Measurements from ENCODE around the gene SLC44A4. TPM values are rescaled to one million over a fixed set of nuclear protein-coding genes. Genes with fewer than 3 reads are reported as not detected.
A peak's percentile ranks its signal among the peaks of the same experiment; 100 is the strongest.

The SLC44A4 gene
- total RNA-seq, 2 donors from 2014 or later: 7.3 to 19.2 TPM

DNA sequence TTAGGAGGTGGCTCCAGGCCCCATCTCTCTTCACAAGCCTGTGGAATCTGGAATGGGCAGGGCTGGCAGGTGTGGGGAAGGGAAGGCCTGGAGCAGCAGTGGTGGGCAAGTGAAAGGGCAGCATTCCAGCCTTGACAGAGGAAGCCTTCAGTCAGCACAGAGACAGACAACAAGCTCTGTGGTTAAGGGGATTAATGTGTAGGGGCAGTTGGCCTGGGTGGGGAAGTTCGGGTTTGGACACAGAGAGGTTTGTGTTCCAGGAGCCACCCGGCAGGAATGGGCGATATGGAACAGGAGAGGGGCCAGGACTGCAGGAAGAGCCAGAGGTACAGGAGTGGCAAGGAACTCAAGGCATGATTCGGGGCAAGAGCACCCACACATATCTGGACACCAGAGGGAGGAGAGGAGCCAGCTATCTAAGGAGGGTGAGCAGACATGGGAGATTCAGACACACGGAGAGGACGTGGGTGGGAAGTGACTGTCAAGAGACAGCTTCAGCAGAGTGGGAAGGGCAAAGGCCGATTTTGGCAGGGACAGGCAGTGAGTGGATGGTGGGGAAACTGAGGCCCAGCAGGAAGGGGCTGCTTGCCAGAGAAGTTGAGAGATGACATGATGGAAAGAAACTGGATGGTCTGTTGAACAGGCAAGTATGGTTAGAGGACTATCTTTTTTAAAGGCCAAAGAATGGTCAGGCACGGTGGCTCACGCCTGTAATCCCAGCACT, 2.5 kb upstream of the SLC44A4 start:
- Histone ChIP-seq H3K27ac (no peak overlapping the region), H3K4me1 (peaks cover 20% of the 10 kb centered on the region), H3K36me3 (replicated peaks in 1 of 2; ENCODE audit: insufficient read depth in 1 of 2, low read depth in 2 of 2) (peaks cover 7 to 32% of the 10 kb centered on the region in 2 donors), H3K9me3 (no peaks in the 10 kb centered on the region), H3K4me3 (no peak overlapping the region), H3K27me3 (no peaks in the 10 kb centered on the region)
- intact Hi-C loops (cut with DNase I): no loop called here
- TF ChIP-seq, protein P1, sequence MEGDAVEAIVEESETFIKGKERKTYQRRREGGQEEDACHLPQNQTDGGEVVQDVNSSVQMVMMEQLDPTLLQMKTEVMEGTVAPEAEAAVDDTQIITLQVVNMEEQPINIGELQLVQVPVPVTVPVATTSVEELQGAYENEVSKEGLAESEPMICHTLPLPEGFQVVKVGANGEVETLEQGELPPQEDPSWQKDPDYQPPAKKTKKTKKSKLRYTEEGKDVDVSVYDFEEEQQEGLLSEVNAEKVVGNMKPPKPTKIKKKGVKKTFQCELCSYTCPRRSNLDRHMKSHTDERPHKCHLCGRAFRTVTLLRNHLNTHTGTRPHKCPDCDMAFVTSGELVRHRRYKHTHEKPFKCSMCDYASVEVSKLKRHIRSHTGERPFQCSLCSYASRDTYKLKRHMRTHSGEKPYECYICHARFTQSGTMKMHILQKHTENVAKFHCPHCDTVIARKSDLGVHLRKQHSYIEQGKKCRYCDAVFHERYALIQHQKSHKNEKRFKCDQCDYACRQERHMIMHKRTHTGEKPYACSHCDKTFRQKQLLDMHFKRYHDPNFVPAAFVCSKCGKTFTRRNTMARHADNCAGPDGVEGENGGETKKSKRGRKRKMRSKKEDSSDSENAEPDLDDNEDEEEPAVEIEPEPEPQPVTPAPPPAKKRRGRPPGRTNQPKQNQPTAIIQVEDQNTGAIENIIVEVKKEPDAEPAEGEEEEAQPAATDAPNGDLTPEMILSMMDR (IDR thresholded peaks at IDR 0.05): no peak
- TF ChIP-seq POLR2A (IDR thresholded peaks at IDR 0.05): no peak
- no peak for DNase-seq
- no peak for ATAC-seq
- 83 to 89% methylated on average over 9 of the region's 9 CpGs for WGBS, 2 donors

DNA sequence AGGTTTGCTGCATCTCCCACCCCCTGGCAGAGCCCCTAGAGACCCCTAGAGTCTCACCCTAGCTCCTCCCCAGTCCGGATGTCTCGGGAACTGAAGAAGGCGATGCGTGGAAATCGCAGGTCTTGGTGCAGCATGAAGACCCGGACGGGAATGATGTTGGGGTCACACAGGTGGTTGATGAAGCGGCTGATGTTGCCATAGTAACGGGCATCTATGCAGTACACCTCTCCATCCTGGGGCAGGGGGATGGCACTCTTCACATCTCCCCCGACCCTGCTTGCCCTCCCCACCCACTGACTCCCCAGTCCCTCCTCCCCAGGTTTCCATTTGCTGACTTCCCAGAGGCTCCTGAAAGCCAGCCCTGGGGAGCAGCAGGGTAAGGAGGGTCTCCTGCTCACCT, 1.8 kb upstream of the SLC44A4 start:
- H3K36me3 ChIP-seq (replicated peaks in 1 of 2; ENCODE audit: insufficient read depth in 1 of 2, low read depth in 2 of 2): peaks cover 7 to 29% of the 10 kb centered on the region in 2 donors
- H3K27ac ChIP-seq: no peak overlapping the region
- intact Hi-C loops (cut with DNase I): no loop called here

DNA sequence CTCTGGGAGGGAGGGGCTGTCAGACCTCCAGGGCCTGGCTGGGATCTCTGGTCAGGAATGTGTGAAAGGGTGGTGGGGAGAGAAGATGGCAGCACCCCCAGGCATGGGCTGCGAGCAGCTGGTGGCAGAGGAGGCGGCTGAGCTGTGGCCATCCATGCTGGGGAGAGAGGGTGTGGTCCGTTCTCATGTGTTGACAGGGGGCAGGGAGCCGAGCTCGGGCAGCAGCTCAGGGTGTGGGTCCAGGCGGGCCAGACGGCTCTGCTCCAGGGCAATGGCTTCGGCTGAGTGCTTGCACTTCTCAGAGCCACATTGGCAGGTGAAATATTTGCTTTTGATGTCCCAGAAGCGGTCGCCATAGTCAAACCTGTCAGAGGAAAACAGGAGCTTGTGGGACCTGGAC, 1.1 kb upstream of the SLC44A4 start:
- Histone ChIP-seq H3K36me3 (replicated peaks in 1 of 2; ENCODE audit: insufficient read depth in 1 of 2, low read depth in 2 of 2) (peaks cover 7 to 28% of the 10 kb centered on the region in 2 donors), H3K4me3 (no peak overlapping the region), H3K27ac (no peak overlapping the region), H3K9me3 (no peaks in the 10 kb centered on the region), H3K27me3 (no peaks in the 10 kb centered on the region), H3K4me1 (peaks cover 20% of the 10 kb centered on the region)
- ATAC-seq (no peak), DNase-seq (no peak)
- WGBS, 2 donors: 87 to 90% methylated on average over 6 to 10 of the region's 10 CpGs
- intact Hi-C loops (cut with DNase I): no loop called here
- TF ChIP-seq, protein P1 (IDR thresholded peaks at IDR 0.05): no peak
- no peak for TF ChIP-seq POLR2A (IDR thresholded peaks at IDR 0.05)

More for the DNA sequence above, 1.8 kb upstream of the SLC44A4 start:
- DNase-seq: no peak
- WGBS, 2 donors: 90 to 91% methylated on average over 10 of the region's 10 CpGs
- TF ChIP-seq, protein P1 (IDR thresholded peaks at IDR 0.05): no peak
- no peak for TF ChIP-seq POLR2A (IDR thresholded peaks at IDR 0.05)
- H3K9me3 ChIP-seq: no peaks in the 10 kb centered on the region
- no peak overlapping the region for H3K4me3 ChIP-seq
- H3K4me1 ChIP-seq: peaks cover 20% of the 10 kb centered on the region
- H3K27me3 ChIP-seq: no peaks in the 10 kb centered on the region
- no peak for ATAC-seq

DNA sequence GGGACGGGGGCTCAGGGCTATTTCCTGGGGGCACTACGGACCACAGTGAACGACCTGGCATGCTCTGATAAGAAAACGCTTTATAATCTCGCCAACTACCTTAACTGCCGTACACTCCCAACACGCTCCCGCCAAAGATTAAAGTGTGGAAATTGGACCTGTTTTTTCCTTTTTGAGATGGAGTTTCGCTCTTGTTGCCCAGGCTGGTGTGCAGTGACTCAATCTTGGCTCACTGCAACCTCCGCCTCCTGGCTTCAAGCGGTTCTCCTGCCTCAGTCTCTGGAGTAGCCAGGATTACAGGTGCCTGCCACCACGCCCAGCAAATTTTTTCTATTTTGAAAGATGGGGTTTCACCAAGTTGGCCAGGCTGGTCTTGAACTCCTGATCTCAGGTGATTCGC, 346 bp upstream of the SLC44A4 start:
- intact Hi-C loops (cut with DNase I): no loop called here
- no peak for DNase-seq
- H3K27ac ChIP-seq: peak overlapping the region; percentile 61 to 79 (median 74)
- no peak overlapping the region for H3K4me3 ChIP-seq
- H3K4me1 ChIP-seq: peaks cover 20% of the 10 kb centered on the region
- TF ChIP-seq POLR2A (IDR thresholded peaks at IDR 0.05): no peak
- TF ChIP-seq, protein P1 (IDR thresholded peaks at IDR 0.05): no peak
- no peaks in the 10 kb centered on the region for H3K27me3 ChIP-seq
- WGBS, 2 donors: 42 to 73% methylated on average over 13 of the region's 13 CpGs
- ATAC-seq: no peak
- no peaks in the 10 kb centered on the region for H3K9me3 ChIP-seq
- peaks cover 7 to 22% of the 10 kb centered on the region in 2 donors for H3K36me3 ChIP-seq (replicated peaks in 1 of 2; ENCODE audit: insufficient read depth in 1 of 2, low read depth in 2 of 2)

DNA sequence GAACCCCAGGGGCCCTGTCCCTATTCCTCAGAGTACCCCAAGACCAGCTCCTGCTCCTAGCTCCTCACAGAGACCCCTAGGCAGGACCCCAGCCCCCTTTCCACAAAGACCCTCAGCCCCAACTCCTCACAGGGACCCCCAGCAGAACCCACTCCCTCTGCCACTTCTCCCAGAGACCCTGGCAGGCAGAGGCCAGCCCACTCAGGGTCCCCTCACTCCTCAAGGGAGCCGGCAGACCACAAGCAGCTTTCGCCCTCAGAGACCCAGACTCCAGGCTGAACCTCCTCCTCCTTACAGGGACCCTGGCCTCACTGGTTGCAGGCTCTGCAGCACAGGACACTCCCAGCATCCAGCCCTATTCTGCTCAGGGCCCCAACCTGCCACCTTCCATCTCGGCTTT, 575 bp downstream of the SLC44A4 start:
- 73 to 76% methylated on average over 2 to 3 of the region's 3 CpGs for WGBS, 2 donors
- peaks cover 20% of the 10 kb centered on the region for H3K4me1 ChIP-seq
- peak; percentile 3 for ATAC-seq

More for the DNA sequence above, 575 bp downstream of the SLC44A4 start:
- intact Hi-C loops (cut with DNase I): no loop called here
- Histone ChIP-seq H3K27ac (peak overlapping the region; percentile 61 to 79 (median 74)), H3K27me3 (no peaks in the 10 kb centered on the region), H3K9me3 (no peaks in the 10 kb centered on the region), H3K36me3 (replicated peaks in 1 of 2; ENCODE audit: insufficient read depth in 1 of 2, low read depth in 2 of 2) (peaks cover under 1 to 19% of the 10 kb centered on the region in 2 donors), H3K4me3 (no peak overlapping the region)
- TF ChIP-seq, protein P1 (IDR thresholded peaks at IDR 0.05): no peak
- no peak for TF ChIP-seq POLR2A (IDR thresholded peaks at IDR 0.05)
- DNase-seq: no peak
